Left ventricle myocardium inferior (tissue), 1 donor: ENCODE data around the gene GNE. TPM values are rescaled to one million over a fixed set of nuclear protein-coding genes. Genes with fewer than 3 reads are reported as not detected.

Source experiments
- DNase-seq: peaks from one replicate; pipeline ENCODE4 v3.0.0-alpha.2; 2020
- H3K27ac ChIP-seq: fragments of 200-600 bp; replicated peaks from 2 replicates; pipeline ENCODE4 v1.8.0; 2021
- H3K27me3 ChIP-seq: fragments of 200-600 bp; 2 replicates; pipeline ENCODE4 v1.8.0; 2021; ENCODE audit warnings: low read depth
- H3K36me3 ChIP-seq: fragments of 200-600 bp; 2 replicates; pipeline ENCODE4 v1.8.0; 2021
- H3K4me1 ChIP-seq: fragments of 200-600 bp; 2 replicates; pipeline ENCODE4 v1.8.0; 2021
- H3K4me3 ChIP-seq: fragments of 200-600 bp; 2 replicates; pipeline ENCODE4 v1.8.0; 2021; ENCODE audit warnings: mild to moderate bottlenecking, moderate library complexity
- H3K9me3 ChIP-seq: fragments of 200-600 bp; replicated peaks from 2 replicates; pipeline ENCODE4 v1.8.0; 2021
- CTCF ChIP-seq: fragments of 200-600 bp; IDR thresholded peaks from 2 replicates; pipeline ENCODE4 v1.8.0; 2021; ENCODE audit warnings: antibody characterized with exemption, mild to moderate bottlenecking, borderline replicate concordance
- intact Hi-C: fragments of 100-400 bp; cut with micrococcal nuclease; formaldehyde crosslinking; loops from one replicate; pipeline ENCODE4 v1.11.0; 2022
- total RNA-seq: library from RNA; stranded (reverse); fragmentation: NEBNext Ultra II Directional; extraction: Animal tissue kit (Norgen Biotek cat#: 25700); gene quantifications from one replicate; pipeline ENCODE4 v1.2.1, GENCODE V29; 2021
- donor health status: DM: no; HTN: yes; CAD: no; lungs with severe emphysema.

GNE gene
- total RNA-seq, 1 donor from 2014 or later: 11.7 TPM

- H3K36me3 ChIP-seq: peaks cover 51% of the 10 kb centered on the region
These were observed 21.0 kb downstream of the GNE start for GRCh38 chr9:36237230-36237629.

GRCh38 chr9:36222449-36222848, 35.8 kb downstream of the GNE start:
- Histone ChIP-seq H3K36me3 (peaks cover 96% of the 10 kb centered on the region), H3K9me3 (peaks cover 7% of the 10 kb centered on the region), H3K4me1 (peaks cover 8% of the 10 kb centered on the region), H3K4me3 (no peak overlapping the region), H3K27me3 (no peaks in the 10 kb centered on the region), H3K27ac (no peak overlapping the region)
- intact Hi-C loops: no loop called here
- no peak for TF ChIP-seq CTCF
- no peak for DNase-seq

More at GRCh38 chr9:36237230-36237629, 21.0 kb downstream of the GNE start:
- H3K27me3 ChIP-seq: no peaks in the 10 kb centered on the region
- no peak for TF ChIP-seq CTCF
- no peak overlapping the region for H3K27ac ChIP-seq
- H3K9me3 ChIP-seq: no peaks in the 10 kb centered on the region
- intact Hi-C loops: no loop called here
- no peak for DNase-seq
- H3K4me1 ChIP-seq: no peaks in the 10 kb centered on the region
- H3K4me3 ChIP-seq: no peak overlapping the region

GRCh38 chr9:36221667-36222066, 36.6 kb downstream of the GNE start:
- Histone ChIP-seq H3K4me1 (peaks cover 14% of the 10 kb centered on the region), H3K36me3 (peaks cover 96% of the 10 kb centered on the region), H3K9me3 (peaks cover 7% of the 10 kb centered on the region), H3K27ac (no peak overlapping the region), H3K4me3 (no peak overlapping the region), H3K27me3 (no peaks in the 10 kb centered on the region)
- DNase-seq: no peak
- no peak for TF ChIP-seq CTCF
- intact Hi-C loops: no loop called here

GRCh38 chr9:36218411-36218901, 39.8 kb downstream of the GNE start:
- Histone ChIP-seq H3K36me3 (peaks cover 68% of the 10 kb centered on the region), H3K4me1 (peaks cover 46% of the 10 kb centered on the region), H3K9me3 (peaks cover 7% of the 10 kb centered on the region), H3K4me3 (no peak overlapping the region), H3K27me3 (no peaks in the 10 kb centered on the region), H3K27ac (no peak overlapping the region)
- no peak for TF ChIP-seq CTCF
- DNase-seq: no peak
- intact Hi-C loops: no loop called here

- H3K36me3 ChIP-seq: peaks cover 64% of the 10 kb centered on the region
- no peak overlapping the region for H3K27ac ChIP-seq
- H3K4me1 ChIP-seq: peaks cover 50% of the 10 kb centered on the region
- no peak for DNase-seq
- H3K4me3 ChIP-seq: no peak overlapping the region
- intact Hi-C loops: no loop called here
- no peak for TF ChIP-seq CTCF
- H3K9me3 ChIP-seq: peaks cover 7% of the 10 kb centered on the region
- H3K27me3 ChIP-seq: no peaks in the 10 kb centered on the region
These were observed 40.2 kb downstream of the GNE start for GRCh38 chr9:36218011-36218410.
